Chondrocyte (in vitro differentiated cells): ENCODE measurements around the gene RCAN2. TPM values are rescaled to one million over a fixed set of nuclear protein-coding genes. Genes with fewer than 3 reads are reported as not detected.

ENCODE experiments used
- DNase-seq: peaks from one replicate; pipeline ENCODE4 v3.0.0; 2021; ENCODE audit warnings: mixed read lengths, low spot score
- H3K27ac Mint-ChIP-seq: one replicate; pipeline ENCODE4 v1.8.0; 2021; ENCODE audit warnings: mild to moderate bottlenecking, moderate library complexity, mixed read lengths; ENCODE audit not compliant: unreplicated experiment
- H3K27me3 Mint-ChIP-seq: 2 replicates; pipeline ENCODE4 v1.8.0; 2021; ENCODE audit warnings: low read depth, mixed read lengths
- H3K36me3 Mint-ChIP-seq: 2 replicates; pipeline ENCODE4 v1.8.0; 2021; ENCODE audit warnings: low read depth, mixed read lengths
- H3K4me1 Mint-ChIP-seq: 2 replicates; pipeline ENCODE4 v1.8.0; 2021; ENCODE audit warnings: low read depth, mild to moderate bottlenecking, mixed read lengths
- H3K4me3 Mint-ChIP-seq: one replicate; pipeline ENCODE4 v1.8.0; 2021; ENCODE audit warnings: mild to moderate bottlenecking, moderate library complexity, mixed read lengths; ENCODE audit not compliant: unreplicated experiment
- H3K9me3 Mint-ChIP-seq: 2 replicates; pipeline ENCODE4 v1.8.0; 2021; ENCODE audit warnings: low read depth, mixed read lengths
- CTCF ChIP-seq: fragments of 200-600 bp; sonication (generic); IDR thresholded peaks from 2 replicates; pipeline ENCODE4 v1.5.0; 2021; ENCODE audit warnings: antibody characterized with exemption, mild to moderate bottlenecking, moderate library complexity
- total RNA-seq: library from RNA; stranded (reverse); gene quantifications from 3 replicates; pipeline ENCODE4 v1.2.1, GENCODE V29; 2021

The RCAN2 gene
- total RNA-seq, 1 donor from 2014 or later: 23.8 TPM

- TF ChIP-seq CTCF: no peak
- no peak for DNase-seq
- peaks cover 2% of the 10 kb centered on the region for H3K9me3 Mint-ChIP-seq
- peaks cover 25% of the 10 kb centered on the region for H3K27me3 Mint-ChIP-seq
- H3K4me3 Mint-ChIP-seq: no peak overlapping the region
- no peak overlapping the region for H3K27ac Mint-ChIP-seq
- no peaks in the 10 kb centered on the region for H3K4me1 Mint-ChIP-seq
- no peaks in the 10 kb centered on the region for H3K36me3 Mint-ChIP-seq
Measured at GRCh38 chr6:46211917-46212316, 279.3 kb downstream of the RCAN2 start.

- Mint-ChIP-seq H3K9me3 (peaks cover 2% of the 10 kb centered on the region), H3K4me1 (no peaks in the 10 kb centered on the region), H3K36me3 (no peaks in the 10 kb centered on the region), H3K27ac (no peak overlapping the region), H3K4me3 (no peak overlapping the region), H3K27me3 (peaks cover 25% of the 10 kb centered on the region)
- no peak for TF ChIP-seq CTCF
- no peak for DNase-seq
Measured at GRCh38 chr6:46210294-46210693, 281.0 kb downstream of the RCAN2 start.

GRCh38 chr6:46208303-46208702 lies 282.9 kb downstream of the RCAN2 start:
- H3K9me3 Mint-ChIP-seq: no peaks in the 10 kb centered on the region
- H3K27ac Mint-ChIP-seq: no peak overlapping the region
- no peak for TF ChIP-seq CTCF

GRCh38 chr6:46207174-46207573 lies 284.1 kb downstream of the RCAN2 start:
- H3K36me3 Mint-ChIP-seq: no peaks in the 10 kb centered on the region
- peaks cover 8% of the 10 kb centered on the region for H3K4me1 Mint-ChIP-seq
- DNase-seq: no peak
- H3K9me3 Mint-ChIP-seq: no peaks in the 10 kb centered on the region
- TF ChIP-seq CTCF: peak; percentile 26
- no peak overlapping the region for H3K27ac Mint-ChIP-seq
- peaks cover 27% of the 10 kb centered on the region for H3K27me3 Mint-ChIP-seq
- H3K4me3 Mint-ChIP-seq: no peak overlapping the region

More at GRCh38 chr6:46208303-46208702, 282.9 kb downstream of the RCAN2 start:
- no peak for DNase-seq
- Mint-ChIP-seq H3K36me3 (no peaks in the 10 kb centered on the region), H3K27me3 (peaks cover 24% of the 10 kb centered on the region), H3K4me1 (peaks cover 5% of the 10 kb centered on the region), H3K4me3 (no peak overlapping the region)

- Mint-ChIP-seq H3K27me3 (peaks cover 26% of the 10 kb centered on the region), H3K27ac (no peak overlapping the region), H3K4me1 (peaks cover 8% of the 10 kb centered on the region), H3K36me3 (no peaks in the 10 kb centered on the region), H3K9me3 (no peaks in the 10 kb centered on the region), H3K4me3 (no peak overlapping the region)
- TF ChIP-seq CTCF: no peak
- no peak for DNase-seq
Measured at GRCh38 chr6:46204880-46205650, 286.2 kb downstream of the RCAN2 start.
